Activated naive CD8-positive, alpha-beta T cell treated with anti-CD3 and anti-CD28 coated beads, Interleukin-2, amount 50 U/mL, for 24 hours (primary cell): ENCODE results near the gene TRPC4AP.

ENCODE experiments used
- ATAC-seq: fragments of 150-1000 bp; cut with Tn5 transposase; one replicate; pipeline ENCODE4 v1.10.0; 2021
- DNase-seq: peaks from one replicate; pipeline ENCODE4 v3.0.0; 2021
- H3K27ac Mint-ChIP-seq: one replicate; pipeline ENCODE4 v1.8.0; 2021; ENCODE audit warnings: mild to moderate bottlenecking, mixed read lengths
- H3K27me3 Mint-ChIP-seq: one replicate; pipeline ENCODE4 v1.8.0; 2021; ENCODE audit warnings: mixed read lengths
- H3K36me3 Mint-ChIP-seq: one replicate; pipeline ENCODE4 v1.8.0; 2021; ENCODE audit warnings: low read depth, mixed read lengths
- H3K4me1 Mint-ChIP-seq: one replicate; pipeline ENCODE4 v1.8.0; 2021; ENCODE audit warnings: mixed read lengths
- H3K4me3 Mint-ChIP-seq: one replicate; pipeline ENCODE4 v1.8.0; 2021; ENCODE audit warnings: mild to moderate bottlenecking, moderate library complexity, mixed read lengths
- H3K9me3 Mint-ChIP-seq: one replicate; pipeline ENCODE4 v1.8.0; 2021; ENCODE audit warnings: mixed read lengths

Gene TRPC4AP, protein sequence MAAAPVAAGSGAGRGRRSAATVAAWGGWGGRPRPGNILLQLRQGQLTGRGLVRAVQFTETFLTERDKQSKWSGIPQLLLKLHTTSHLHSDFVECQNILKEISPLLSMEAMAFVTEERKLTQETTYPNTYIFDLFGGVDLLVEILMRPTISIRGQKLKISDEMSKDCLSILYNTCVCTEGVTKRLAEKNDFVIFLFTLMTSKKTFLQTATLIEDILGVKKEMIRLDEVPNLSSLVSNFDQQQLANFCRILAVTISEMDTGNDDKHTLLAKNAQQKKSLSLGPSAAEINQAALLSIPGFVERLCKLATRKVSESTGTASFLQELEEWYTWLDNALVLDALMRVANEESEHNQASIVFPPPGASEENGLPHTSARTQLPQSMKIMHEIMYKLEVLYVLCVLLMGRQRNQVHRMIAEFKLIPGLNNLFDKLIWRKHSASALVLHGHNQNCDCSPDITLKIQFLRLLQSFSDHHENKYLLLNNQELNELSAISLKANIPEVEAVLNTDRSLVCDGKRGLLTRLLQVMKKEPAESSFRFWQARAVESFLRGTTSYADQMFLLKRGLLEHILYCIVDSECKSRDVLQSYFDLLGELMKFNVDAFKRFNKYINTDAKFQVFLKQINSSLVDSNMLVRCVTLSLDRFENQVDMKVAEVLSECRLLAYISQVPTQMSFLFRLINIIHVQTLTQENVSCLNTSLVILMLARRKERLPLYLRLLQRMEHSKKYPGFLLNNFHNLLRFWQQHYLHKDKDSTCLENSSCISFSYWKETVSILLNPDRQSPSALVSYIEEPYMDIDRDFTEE

DNA sequence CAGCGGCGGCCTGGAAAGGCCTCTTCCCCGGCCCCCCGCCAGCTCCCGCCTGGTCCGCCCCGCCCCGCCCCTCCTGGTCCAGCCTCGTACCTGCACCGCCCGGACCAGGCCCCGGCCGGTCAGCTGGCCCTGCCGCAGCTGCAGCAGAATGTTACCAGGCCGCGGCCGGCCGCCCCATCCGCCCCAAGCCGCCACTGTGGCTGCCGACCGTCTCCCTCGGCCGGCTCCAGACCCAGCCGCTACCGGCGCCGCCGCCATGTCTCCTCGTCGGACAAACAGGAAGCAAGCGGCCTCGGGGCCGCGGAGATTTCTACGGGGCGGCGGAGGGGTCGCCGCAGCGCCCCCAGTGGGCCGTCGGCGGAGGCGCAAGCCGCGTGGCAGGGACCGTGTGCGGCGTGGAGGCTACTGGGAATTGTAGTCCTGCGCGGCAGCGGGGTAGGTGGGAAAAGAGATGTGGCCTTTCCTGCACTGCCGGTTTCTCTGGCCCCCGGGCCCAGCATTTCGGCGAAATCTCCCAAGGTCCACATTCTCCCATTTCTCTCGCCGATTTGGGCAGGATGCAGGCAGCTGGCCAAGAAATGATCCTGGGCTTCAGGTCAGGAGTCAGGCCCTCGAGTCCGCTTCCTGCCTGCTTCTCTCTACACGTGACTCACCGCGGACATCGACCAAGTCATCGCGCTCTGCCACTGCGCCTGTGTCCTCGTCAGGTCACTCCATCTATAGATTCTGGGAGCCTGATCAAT, at the start of gene TRPC4AP:
Gene TRPC4AP, minus strand, starts transcription at position 284 of the 743 bp plus-strand sequence. Its CDS starts 26 bp downstream, at position 258.
- Mint-ChIP-seq H3K4me3 (peak within 1 kb of the TSS; percentile 95), H3K27ac (peak within 1 kb of the TSS; percentile 99), H3K4me1 (peaks cover 56% of the 10 kb centered on the region), H3K36me3 (peaks cover 10% of the 10 kb centered on the region), H3K9me3 (no peaks in the 10 kb centered on the region), H3K27me3 (no peaks in the 10 kb centered on the region)
- DNase-seq (peak; percentile 87), ATAC-seq (peak; percentile 94)

DNA sequence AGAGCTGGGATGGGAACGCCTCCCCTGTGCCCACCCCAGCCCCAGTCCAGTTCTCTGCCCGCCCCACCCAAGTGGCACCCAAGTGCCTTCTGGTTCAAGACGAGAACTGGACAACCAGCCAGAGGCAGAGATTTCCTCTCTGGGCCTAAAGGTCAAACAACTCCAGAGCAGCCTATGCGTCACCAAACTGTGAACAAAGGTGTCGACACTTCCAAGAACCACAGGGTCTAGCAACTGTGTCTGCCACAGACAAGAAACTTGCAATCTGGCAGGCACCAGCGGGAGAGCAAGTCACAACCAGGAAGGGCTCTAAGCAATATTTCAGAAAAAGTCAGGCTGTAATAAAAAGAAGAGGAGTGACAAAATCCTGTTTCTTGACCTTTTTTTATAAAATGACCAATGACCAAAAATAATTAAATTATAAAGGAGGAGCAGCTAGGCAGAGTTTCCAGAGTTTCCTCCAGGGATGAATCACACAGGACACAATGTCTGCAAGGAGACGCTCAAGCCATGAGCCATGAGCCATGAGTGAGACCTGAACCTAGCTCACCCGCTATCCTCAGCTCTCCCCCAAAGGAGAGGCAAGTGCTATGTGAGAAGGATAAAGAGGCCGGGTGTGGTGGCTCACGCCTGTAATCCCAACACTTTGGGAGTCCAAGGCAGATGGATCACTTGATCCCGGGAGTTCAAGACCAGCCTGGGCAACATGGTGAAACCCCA, 43.4 kb upstream of the TRPC4AP start:
- Mint-ChIP-seq H3K36me3 (peaks cover 28% of the 10 kb centered on the region), H3K4me3 (no peak overlapping the region), H3K27ac (no peak overlapping the region), H3K27me3 (no peaks in the 10 kb centered on the region), H3K4me1 (no peaks in the 10 kb centered on the region), H3K9me3 (no peaks in the 10 kb centered on the region)
- DNase-seq, result no peak
- no peak for ATAC-seq

DNA sequence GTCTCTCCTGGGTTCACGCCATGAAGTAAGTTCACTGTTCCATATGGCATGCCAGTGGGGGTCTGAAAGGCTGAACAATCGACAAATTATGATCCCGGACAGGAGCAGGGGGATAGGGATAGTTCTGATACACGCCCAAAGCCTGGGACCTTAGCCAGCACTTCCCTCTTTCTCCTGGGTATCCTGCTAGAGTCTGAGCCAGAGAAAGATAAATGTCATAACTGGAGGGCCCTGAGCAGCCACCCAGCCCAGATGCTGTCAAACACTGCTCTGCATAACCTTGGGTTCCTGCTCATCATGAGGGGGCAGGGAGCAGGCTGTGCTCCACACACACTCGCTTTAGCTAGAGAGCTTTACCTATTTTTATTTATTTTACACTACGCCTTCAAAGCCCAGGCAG, 42.3 kb upstream of the TRPC4AP start:
- no peak overlapping the region for H3K4me3 Mint-ChIP-seq
- no peaks in the 10 kb centered on the region for H3K4me1 Mint-ChIP-seq
- H3K27ac Mint-ChIP-seq, result no peak overlapping the region
- no peak for ATAC-seq
- no peak for DNase-seq
- no peaks in the 10 kb centered on the region for H3K9me3 Mint-ChIP-seq
- H3K36me3 Mint-ChIP-seq, result peaks cover 31% of the 10 kb centered on the region
- no peaks in the 10 kb centered on the region for H3K27me3 Mint-ChIP-seq

DNA sequence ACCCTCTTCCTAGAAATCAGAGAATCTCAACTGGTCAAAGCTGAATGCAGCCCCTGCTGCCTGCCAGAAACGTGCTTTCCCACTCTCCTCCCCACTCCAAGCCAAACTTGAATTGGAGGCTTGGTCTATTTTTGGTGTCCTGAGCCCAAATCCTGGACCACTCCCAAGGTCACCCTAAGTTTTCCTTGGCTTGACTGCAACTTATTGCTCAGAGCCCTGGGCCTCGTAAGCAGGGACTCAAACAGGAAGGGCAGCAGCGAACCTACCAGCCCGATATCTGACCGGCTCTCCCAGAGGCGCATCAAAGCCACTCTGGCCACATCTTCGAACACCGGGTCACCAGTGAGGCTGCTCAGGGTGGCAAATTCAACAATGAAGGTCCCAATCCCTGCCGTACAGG, 41.9 kb upstream of the TRPC4AP start:
- peaks cover 33% of the 10 kb centered on the region for H3K36me3 Mint-ChIP-seq
- ATAC-seq (no peak), DNase-seq (no peak)
- peaks cover 2% of the 10 kb centered on the region for H3K4me1 Mint-ChIP-seq
- no peaks in the 10 kb centered on the region for H3K9me3 Mint-ChIP-seq
- no peaks in the 10 kb centered on the region for H3K27me3 Mint-ChIP-seq
- no peak overlapping the region for H3K27ac Mint-ChIP-seq
- no peak overlapping the region for H3K4me3 Mint-ChIP-seq

DNA sequence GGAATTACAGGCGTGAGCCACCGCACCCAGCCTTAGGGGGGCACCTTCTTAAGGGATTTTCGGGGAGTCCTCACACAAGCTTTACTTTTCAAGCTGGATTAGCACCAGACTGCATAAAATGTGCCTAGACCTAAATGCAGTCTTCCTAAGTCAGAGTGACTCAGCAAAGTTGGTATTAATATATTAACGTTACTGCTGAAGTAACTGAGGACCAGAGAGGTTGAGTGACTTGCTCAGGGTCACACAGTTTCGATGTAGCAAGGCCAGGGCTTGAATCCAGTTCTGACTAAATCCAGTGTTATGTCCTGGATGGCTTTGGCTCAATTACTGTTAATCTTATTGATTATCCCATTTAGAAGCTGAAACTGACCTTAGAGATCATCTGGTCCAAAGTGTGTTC, 41.1 kb upstream of the TRPC4AP start:
- DNase-seq (no peak), ATAC-seq (no peak)
- H3K27me3 Mint-ChIP-seq, result no peaks in the 10 kb centered on the region
- peaks cover 31% of the 10 kb centered on the region for H3K36me3 Mint-ChIP-seq
- no peaks in the 10 kb centered on the region for H3K9me3 Mint-ChIP-seq
- H3K4me1 Mint-ChIP-seq, result peaks cover 3% of the 10 kb centered on the region
- H3K27ac Mint-ChIP-seq, result no peak overlapping the region
- no peak overlapping the region for H3K4me3 Mint-ChIP-seq

DNA sequence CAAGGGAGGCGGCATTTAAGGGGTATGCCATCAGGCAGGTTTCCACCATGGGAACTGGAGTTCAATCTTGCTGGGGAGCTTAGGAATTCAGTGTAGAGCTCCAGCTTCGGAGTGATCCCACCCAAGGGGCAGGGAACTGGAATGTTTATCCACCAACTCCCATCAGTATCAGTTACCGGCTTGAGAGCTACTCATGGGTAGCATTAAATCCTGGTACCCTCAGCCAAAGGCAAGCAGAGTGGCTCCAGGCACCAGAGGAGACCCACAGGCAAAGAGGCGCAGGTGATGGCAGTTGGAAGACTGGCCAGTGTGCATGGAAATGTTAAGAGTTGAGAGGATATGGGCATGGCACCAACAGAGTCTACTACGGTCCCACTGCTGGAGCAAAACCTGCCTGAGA, 40.4 kb upstream of the TRPC4AP start:
- no peak overlapping the region for H3K27ac Mint-ChIP-seq
- H3K27me3 Mint-ChIP-seq, result no peaks in the 10 kb centered on the region
- H3K36me3 Mint-ChIP-seq, result peaks cover 31% of the 10 kb centered on the region
- H3K4me3 Mint-ChIP-seq, result no peak overlapping the region
- no peaks in the 10 kb centered on the region for H3K9me3 Mint-ChIP-seq
- no peak for ATAC-seq
- DNase-seq, result no peak
- peaks cover 3% of the 10 kb centered on the region for H3K4me1 Mint-ChIP-seq

DNA sequence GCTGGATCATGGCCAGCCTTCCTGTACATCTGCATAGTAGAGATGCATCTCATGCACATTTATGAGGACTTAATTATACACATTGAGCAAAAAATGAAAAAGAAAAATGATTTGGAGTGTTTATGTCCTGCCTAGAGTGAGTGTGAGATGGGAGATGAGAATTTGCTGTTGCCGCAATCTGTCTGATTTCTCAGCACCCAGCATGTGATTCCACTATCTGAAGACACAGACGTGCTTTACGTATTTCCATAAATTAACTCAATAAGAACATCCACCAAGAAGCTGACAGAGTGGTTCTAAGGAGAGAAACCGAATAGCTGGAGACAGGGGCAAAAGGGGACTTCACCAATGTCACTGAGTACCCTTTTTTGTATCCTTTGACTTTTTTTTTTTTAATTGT, 39.3 kb upstream of the TRPC4AP start:
- Mint-ChIP-seq H3K36me3 (peaks cover 29% of the 10 kb centered on the region), H3K4me3 (no peak overlapping the region), H3K27me3 (no peaks in the 10 kb centered on the region), H3K27ac (no peak overlapping the region), H3K9me3 (no peaks in the 10 kb centered on the region), H3K4me1 (peaks cover 3% of the 10 kb centered on the region)
- ATAC-seq (no peak), DNase-seq (no peak)

DNA sequence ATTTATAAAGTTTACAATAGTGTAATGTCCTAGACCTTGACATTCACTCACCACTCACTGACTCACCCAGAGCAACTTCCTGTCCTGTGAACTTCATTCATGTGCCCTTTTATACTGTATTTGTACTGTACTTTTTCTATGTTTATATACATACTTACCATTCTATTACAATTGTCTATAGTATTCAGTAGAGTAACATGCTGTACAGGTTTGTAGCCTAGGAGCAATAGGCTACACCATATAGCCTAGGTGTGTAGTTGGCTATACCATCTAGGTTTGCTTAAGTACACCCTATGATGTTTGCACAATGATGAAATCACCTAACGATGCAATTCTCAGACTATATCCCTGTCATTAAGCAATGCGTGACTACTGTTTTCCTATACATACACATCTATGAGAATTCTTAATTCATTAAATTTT, 37.1 kb upstream of the TRPC4AP start:
- H3K9me3 Mint-ChIP-seq, result no peaks in the 10 kb centered on the region
- H3K36me3 Mint-ChIP-seq, result peaks cover 40% of the 10 kb centered on the region
- peak; percentile 66 for ATAC-seq
- H3K27me3 Mint-ChIP-seq, result no peaks in the 10 kb centered on the region
- peak overlapping the region; percentile 39 for H3K27ac Mint-ChIP-seq
- no peak overlapping the region for H3K4me3 Mint-ChIP-seq
- peaks cover 3% of the 10 kb centered on the region for H3K4me1 Mint-ChIP-seq
- no peak for DNase-seq

DNA sequence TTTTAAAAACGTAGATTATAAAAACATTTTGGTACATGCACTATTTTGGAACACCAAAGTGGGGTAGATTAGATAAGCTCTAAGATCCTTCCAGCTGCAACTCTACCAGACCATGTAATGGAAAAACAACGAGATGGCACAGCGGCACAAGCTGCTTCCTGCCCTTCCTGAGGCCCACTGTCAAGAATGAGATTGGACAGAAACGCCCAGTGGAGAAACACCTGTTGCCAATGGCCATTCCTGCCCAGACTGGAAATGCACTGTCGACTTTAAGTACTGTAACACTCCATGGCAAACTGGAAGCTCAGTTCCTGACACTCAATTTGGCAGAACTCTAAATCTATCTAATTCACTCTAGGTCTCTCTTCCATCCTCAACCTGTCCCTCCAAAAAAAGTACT, 33.1 kb upstream of the TRPC4AP start:
- no peaks in the 10 kb centered on the region for H3K27me3 Mint-ChIP-seq
- no peak overlapping the region for H3K27ac Mint-ChIP-seq
- H3K36me3 Mint-ChIP-seq, result peaks cover 33% of the 10 kb centered on the region
- H3K9me3 Mint-ChIP-seq, result no peaks in the 10 kb centered on the region
- H3K4me1 Mint-ChIP-seq, result peaks cover 3% of the 10 kb centered on the region
- DNase-seq (no peak), ATAC-seq (no peak)
- H3K4me3 Mint-ChIP-seq, result no peak overlapping the region

DNA sequence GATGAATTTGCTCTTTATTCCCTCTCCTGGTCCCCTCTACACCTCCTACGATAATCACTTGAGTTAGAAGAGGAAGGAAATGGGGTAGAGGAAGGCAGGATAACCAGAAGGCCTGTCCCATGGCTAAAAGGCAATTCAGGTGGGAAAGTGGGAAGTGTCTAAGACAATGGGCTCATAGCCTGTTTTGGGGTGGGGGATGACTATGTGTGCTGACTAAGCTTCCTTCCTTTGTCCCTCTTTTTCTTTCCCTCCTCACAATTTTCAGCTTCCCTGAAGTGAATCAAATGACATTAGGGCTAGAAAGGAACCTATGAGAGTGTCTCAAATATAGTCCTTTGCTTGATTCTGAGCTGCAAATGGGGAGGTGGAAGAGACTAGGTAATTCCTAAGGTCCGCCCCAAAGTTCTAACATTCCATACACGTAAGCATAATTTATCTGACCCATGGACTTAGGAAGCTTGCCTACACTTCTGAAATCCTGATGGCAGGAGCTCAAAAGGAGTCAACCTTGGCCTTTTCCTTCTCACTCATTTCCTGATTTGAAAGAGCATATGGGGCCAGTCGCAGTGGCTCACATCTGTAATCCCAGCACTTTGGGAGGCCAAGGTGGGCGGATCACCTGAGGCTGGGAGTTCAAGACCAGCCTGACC, 30.3 kb upstream of the TRPC4AP start:
- no peak overlapping the region for H3K4me3 Mint-ChIP-seq
- H3K4me1 Mint-ChIP-seq, result no peaks in the 10 kb centered on the region
- H3K27ac Mint-ChIP-seq, result no peak overlapping the region
- H3K9me3 Mint-ChIP-seq, result no peaks in the 10 kb centered on the region
- ATAC-seq (no peak), DNase-seq (no peak)
- no peaks in the 10 kb centered on the region for H3K27me3 Mint-ChIP-seq
- peaks cover 35% of the 10 kb centered on the region for H3K36me3 Mint-ChIP-seq

DNA sequence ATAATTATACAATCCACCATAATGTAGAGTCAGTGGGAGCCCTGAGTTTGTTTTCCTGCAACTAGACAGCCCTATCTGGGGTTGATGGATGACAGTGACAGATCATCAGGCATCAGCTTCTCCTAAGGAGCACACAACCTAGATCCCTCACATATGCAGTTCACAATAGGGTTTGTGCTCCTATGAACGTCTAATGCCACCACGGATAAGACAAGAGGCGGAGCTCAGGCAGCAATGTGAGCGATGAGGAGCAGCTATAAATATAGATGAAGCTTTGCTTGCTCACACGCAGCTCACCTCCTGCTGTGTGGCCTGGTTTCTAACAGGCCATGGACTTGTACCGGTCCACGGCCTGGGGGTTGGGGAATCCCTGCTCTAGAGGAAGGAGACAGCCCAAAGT, 28.6 kb upstream of the TRPC4AP start:
- no peak overlapping the region for H3K4me3 Mint-ChIP-seq
- no peaks in the 10 kb centered on the region for H3K4me1 Mint-ChIP-seq
- no peaks in the 10 kb centered on the region for H3K27me3 Mint-ChIP-seq
- no peak overlapping the region for H3K27ac Mint-ChIP-seq
- H3K36me3 Mint-ChIP-seq, result peaks cover 32% of the 10 kb centered on the region
- ATAC-seq (no peak), DNase-seq (no peak)
- H3K9me3 Mint-ChIP-seq, result no peaks in the 10 kb centered on the region

DNA sequence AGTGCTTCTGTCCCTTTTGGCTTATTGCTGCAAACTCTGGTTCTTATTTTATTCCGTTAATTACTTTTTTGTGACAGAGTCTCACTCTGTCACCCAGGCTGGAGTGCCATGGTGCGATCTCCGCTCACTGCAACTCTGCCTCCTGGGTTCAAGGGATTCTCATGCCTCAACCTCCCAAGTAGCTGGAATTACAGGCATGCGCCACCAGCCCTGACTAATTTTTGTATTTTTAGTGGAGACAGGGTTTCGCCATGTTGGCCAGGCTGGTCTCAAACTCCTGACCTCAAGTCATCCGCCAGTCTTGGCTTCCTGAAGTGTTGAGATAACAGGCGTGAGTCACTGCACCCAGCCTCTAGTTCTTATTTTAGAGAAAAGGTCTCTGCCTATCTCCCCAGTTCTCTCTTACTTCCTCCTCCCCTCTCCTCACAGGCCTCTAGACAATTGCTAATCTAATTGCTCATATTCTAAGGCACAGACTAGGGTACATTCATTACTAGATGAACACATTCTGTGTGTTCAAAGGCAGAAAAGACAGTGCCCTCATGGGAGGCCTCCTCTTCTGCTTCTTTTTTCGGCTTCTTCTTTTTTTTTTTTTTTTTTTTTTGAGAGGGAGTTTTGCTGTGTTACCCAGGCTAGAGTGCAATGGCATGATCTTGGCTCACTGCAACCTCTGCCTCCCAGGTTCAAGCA, 27.6 kb upstream of the TRPC4AP start:
- H3K4me3 Mint-ChIP-seq, result no peak overlapping the region
- ATAC-seq (peak; percentile 40), DNase-seq (no peak)
- no peak overlapping the region for H3K27ac Mint-ChIP-seq
- H3K9me3 Mint-ChIP-seq, result no peaks in the 10 kb centered on the region
- no peaks in the 10 kb centered on the region for H3K27me3 Mint-ChIP-seq
- no peaks in the 10 kb centered on the region for H3K4me1 Mint-ChIP-seq
- H3K36me3 Mint-ChIP-seq, result peaks cover 32% of the 10 kb centered on the region

DNA sequence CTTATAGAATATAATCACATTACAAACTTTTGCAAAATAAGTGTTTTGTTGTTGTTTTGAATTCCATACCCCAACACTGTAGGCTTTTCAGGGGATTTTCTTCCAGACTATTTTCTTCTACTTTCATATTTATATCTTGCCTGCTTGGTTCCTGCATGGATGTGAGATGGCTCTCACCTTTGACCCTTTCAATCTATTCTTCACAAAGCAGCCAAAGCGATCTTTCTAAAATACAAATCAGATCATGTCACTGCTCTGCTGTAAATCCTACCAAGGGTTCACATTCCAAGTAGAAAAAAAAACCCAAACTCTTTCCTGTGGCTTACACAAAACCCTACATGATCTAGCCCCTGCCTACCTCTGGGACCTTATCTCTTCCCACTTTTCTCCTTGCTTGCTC, 25.0 kb upstream of the TRPC4AP start:
- ATAC-seq, result no peak
- no peak for DNase-seq
- Mint-ChIP-seq H3K27ac (no peak overlapping the region), H3K27me3 (no peaks in the 10 kb centered on the region), H3K4me3 (no peak overlapping the region), H3K9me3 (no peaks in the 10 kb centered on the region), H3K4me1 (no peaks in the 10 kb centered on the region), H3K36me3 (peaks cover 20% of the 10 kb centered on the region)
